Measurements from ENCODE around the gene SLC35F4. TPM values are rescaled to one million over a fixed set of nuclear protein-coding genes. Genes with fewer than 3 reads are reported as not detected.

Gene SLC35F4
- total RNA-seq, 1 donor from 2014 or later = not detected

- H3K4me3 ChIP-seq (ENCODE audit: low read depth, low read length) = no peak overlapping the region
- no peak for TF ChIP-seq CTCF (conservative IDR thresholded peaks at IDR 0.05; ENCODE audit: low read depth, low read length)
- DNase-seq (ENCODE audit: low read depth) = no peak
Observed at GRCh38 chr14:57607086-57607485, 258.8 kb downstream of the SLC35F4 start.

- H3K4me3 ChIP-seq (ENCODE audit: low read depth, low read length) = no peak overlapping the region
- DNase-seq (ENCODE audit: low read depth) = no peak
- no peak for TF ChIP-seq CTCF (conservative IDR thresholded peaks at IDR 0.05; ENCODE audit: low read depth, low read length)
Observed at GRCh38 chr14:57583396-57583795, 282.5 kb downstream of the SLC35F4 start.

- no peak for TF ChIP-seq CTCF (conservative IDR thresholded peaks at IDR 0.05; ENCODE audit: low read depth, low read length)
- H3K4me3 ChIP-seq (ENCODE audit: low read depth, low read length) = no peak overlapping the region
- no peak for DNase-seq (ENCODE audit: low read depth)
Observed at GRCh38 chr14:57582746-57583145, 283.1 kb downstream of the SLC35F4 start.

- H3K4me3 ChIP-seq (ENCODE audit: low read depth, low read length) = no peak overlapping the region
- DNase-seq (ENCODE audit: low read depth) = no peak
- no peak for TF ChIP-seq CTCF (conservative IDR thresholded peaks at IDR 0.05; ENCODE audit: low read depth, low read length)
Observed at GRCh38 chr14:57578801-57579200, 287.1 kb downstream of the SLC35F4 start.

GRCh38 chr14:57576498-57576897 is 289.4 kb downstream of the SLC35F4 start:
- DNase-seq (ENCODE audit: low read depth) = no peak
- no peak for TF ChIP-seq CTCF (conservative IDR thresholded peaks at IDR 0.05; ENCODE audit: low read depth, low read length)

GRCh38 chr14:57575482-57575881 is 290.4 kb downstream of the SLC35F4 start:
- TF ChIP-seq CTCF (conservative IDR thresholded peaks at IDR 0.05; ENCODE audit: low read depth, low read length) = no peak
- H3K4me3 ChIP-seq (ENCODE audit: low read depth, low read length) = no peak overlapping the region
- DNase-seq (ENCODE audit: low read depth) = no peak

More at GRCh38 chr14:57576498-57576897, 289.4 kb downstream of the SLC35F4 start:
- no peak overlapping the region for H3K4me3 ChIP-seq (ENCODE audit: low read depth, low read length)

GRCh38 chr14:57574617-57575288 is 291.1 kb downstream of the SLC35F4 start:
- no peak for DNase-seq (ENCODE audit: low read depth)
- peak; percentile 68 for TF ChIP-seq CTCF (conservative IDR thresholded peaks at IDR 0.05; ENCODE audit: low read depth, low read length)
- no peak overlapping the region for H3K4me3 ChIP-seq (ENCODE audit: low read depth, low read length)
